Cardiac septum (tissue), 1 donor: ENCODE results near the gene ATP8A1. TPM values are rescaled to one million over a fixed set of nuclear protein-coding genes. Genes with fewer than 3 reads are reported as not detected.
"Not testable (repeated sequence)": the region's sequence is repeated elsewhere in the genome, so short reads cannot be mapped to it uniquely, and the experiment has no call there.

Source experiments
- DNase-seq: peaks from one replicate; pipeline ENCODE4 v3.0.0-alpha.2; 2020; ENCODE audit warnings: low spot score
- intact Hi-C: fragments of 100-400 bp; cut with DNase I; formaldehyde crosslinking; loops from one replicate; pipeline ENCODE4 v1.14.0; 2022
- long read RNA-seq: library from polyadenylated mRNA; unstranded; transcript quantifications from one replicate; pipeline ENCODE4 v2.0.0, GENCODE V29; 2021
- total RNA-seq: library from RNA; stranded (reverse); fragmentation: NEBNext Ultra II Directional; extraction: Animal tissue kit (Norgen Biotek cat#: 25700); gene quantifications from one replicate; pipeline ENCODE4 v1.2.1, GENCODE V29; 2021
- donor health status: DM: no; HTN: no; CAD: no.

The ATP8A1 gene
- 22.1 TPM for total RNA-seq
- long read RNA-seq, full-length matches to known transcripts: 1 of 10 reads
- long read RNA-seq, partial matches to known transcripts: 1 of 10 reads
- long read RNA-seq, other reads (novel, unspliced or antisense): 8 of 10 reads

DNA sequence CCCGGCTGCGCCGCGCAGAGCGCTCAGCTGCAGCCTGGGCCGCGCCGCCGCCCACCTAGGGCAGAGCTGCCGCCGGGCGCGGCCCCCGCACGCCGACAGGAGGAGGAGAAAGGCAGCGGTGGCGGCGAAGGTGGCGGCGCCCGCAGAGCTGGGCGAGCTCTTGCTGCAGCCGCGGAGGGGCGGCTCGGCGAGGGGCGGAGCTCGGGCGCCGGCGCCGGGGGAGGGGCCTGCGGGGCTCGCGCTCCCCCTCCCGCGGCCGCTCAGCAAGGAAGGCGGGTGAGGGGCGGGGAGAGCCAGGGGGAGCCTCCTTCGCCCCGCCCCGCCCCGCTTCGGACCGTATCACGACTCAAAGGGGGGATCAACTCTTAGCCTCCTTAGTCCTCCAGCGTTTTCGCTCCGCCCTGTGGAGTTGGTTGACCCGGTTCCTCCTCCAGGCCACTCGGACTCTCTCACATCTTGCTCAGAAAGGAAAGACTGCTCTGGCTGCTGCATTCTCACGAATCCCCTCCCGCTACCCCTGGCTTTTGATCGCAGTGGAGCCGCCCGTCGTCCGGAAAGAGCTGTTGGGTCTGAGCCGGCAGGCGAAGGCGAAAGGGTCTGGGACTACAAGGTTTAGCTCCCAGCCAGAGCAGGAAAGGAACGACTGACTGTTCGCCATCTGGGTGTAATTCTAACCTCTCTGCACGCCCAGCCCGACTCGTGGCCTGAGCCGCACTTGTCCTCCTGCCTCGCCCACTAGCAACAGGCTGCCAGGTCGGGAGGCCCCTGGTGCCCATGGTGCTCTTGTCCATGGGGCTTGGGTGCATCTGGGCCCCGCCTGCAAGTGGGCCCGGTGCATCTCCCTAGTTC is at the start of gene ATP8A1:
Gene ATP8A1, minus strand, starts transcription at position 162 of the 849 bp plus-strand sequence. CDS start 232 bp downstream, outside the sequence.
- intact Hi-C loops: loop anchor here (2.0 to 5.0 kb wide), 3 partner anchors 28 to 90 kb away; no protein-coding TSS in a partner anchor
- peak; percentile 96 for DNase-seq

GRCh38 chr4:42706086-42706485 is 49.2 kb upstream of the ATP8A1 start:
- intact Hi-C loops: no loop called here
- DNase-seq: no peak

DNA sequence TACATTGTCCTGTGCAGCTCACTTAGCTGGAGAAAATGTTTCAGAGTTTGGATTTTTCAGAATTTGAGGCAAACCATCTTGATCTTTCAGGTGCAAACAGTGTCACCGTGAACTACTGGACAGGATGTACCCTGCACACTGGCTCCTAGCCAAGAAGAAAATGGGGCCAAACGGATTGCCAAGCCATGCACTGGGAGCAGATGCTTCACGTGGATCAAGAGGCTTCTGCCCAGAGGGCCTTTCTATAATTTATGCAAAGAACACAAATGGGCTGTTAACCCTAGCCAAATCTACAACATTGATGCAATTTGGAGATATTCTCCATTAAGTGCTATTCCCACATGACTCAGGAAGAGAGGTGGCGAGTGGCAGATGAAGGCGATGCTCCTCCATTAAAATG is 46.9 kb upstream of the ATP8A1 start:
- intact Hi-C loops: no loop called here
- DNase-seq: no peak

DNA sequence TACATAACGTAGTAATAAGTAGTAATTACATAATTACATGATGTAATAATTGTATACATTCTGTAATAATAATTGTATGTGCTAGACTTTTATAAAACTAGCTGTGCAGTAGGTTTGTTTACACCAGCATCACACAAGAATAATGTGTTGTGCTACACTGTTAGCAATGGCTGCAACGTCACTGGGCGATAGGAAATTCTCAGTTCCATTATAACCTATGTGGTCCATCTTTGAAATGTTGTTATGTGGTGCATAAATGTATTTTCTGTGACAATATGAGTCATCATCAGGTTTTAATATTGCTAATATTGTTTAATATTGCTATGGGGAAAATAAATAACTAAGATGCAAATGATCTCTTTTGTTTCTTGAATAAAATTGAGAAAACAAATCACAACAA is 46.0 kb upstream of the ATP8A1 start:
- no peak for DNase-seq
- intact Hi-C loops: no loop called here

- DNase-seq, intact Hi-C loops: not testable (repeated sequence)
These were observed 44.9 kb upstream of the ATP8A1 start for GRCh38 chr4:42701780-42702179.

GRCh38 chr4:42690537-42690936 is 33.6 kb upstream of the ATP8A1 start:
- intact Hi-C loops: no loop called here
- DNase-seq: no peak

DNA sequence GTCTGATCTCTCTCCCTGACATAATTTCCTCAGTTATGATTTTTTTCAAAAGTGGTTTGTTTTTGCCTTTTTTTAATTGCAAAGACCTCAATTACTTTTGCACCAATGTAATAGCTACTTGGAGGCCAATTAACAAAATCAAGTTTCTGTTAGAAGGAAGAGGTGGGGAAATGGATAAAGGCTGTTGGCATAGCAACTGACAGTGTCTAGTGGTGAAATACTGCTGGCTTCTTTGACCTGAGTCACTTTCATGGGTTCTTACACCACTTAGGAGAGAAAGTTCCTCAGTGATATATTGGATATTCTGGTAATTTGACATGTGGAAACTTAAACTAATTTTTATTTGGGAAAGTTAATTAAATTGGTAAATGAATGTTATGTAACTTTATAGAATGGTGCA is 26.5 kb upstream of the ATP8A1 start:
- no peak for DNase-seq
- intact Hi-C loops: no loop called here

GRCh38 chr4:42678512-42678911 is 21.6 kb upstream of the ATP8A1 start:
- intact Hi-C loops: loop anchor here (10.0 kb wide), 1 partner anchor 66 kb away; no protein-coding TSS in a partner anchor
- no peak for DNase-seq

DNA sequence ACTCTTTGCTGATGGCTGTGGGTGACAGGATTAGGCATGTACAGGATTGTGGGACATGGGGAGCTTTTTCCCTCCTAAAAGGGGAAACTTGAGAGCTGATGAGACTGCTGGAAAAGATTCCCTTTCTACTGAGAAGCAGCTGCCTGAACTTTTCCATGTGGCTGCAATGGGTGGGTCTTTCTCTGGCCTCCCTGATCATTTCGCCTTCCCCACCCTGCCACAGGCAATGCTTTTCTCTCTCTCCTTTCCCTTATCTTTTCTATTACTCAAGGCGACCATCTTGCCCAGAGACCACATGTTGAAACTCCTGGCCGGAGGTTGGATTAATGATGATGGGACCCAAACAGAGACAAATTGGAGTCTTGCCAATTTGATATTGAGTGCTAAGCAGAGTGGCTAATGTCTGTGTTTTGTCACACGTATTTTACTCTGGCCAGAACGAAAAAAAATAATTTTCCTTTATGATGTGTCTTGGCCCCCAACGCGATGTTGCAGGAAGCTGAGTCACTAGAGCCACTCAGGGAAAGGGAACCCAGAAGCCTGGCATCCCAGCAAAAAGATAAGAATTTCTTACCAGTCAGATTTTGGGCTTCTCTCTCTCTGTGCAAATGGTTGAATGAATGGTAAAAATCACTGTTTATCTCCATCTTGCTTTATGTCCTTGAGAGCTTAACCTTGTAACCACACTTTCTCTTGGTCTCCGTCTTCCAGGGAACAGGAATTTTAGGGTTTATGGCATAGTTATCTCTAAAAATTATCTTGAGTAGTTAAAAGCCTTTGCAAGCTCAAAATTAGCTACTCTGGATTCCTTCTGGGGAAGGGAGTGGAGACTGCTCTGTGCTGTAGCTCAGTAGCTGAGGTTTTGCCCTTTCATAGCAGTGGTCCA is 19.4 kb upstream of the ATP8A1 start:
- no peak for DNase-seq
- intact Hi-C loops: loop anchor here (10.0 kb wide), 1 partner anchor 68 kb away; no protein-coding TSS in a partner anchor

DNA sequence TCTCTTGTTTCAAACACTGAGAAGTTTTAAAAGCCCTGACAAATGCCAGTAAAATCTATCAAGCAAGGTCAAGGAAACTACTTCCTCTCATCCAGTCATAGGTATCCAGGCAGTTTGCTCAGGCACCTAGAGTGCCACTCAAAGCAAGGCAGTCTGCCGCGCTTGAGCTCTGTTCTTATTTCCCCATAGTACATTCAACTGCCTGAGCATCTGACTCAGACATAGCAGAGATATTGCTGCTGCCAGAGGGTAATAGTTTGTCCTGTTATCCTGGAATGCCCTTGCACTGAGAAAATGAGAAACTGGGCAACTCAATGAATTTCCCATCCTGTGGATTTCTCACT is 16.1 kb upstream of the ATP8A1 start:
- intact Hi-C loops: loop anchor here (10.0 kb wide), 1 partner anchor 72 kb away; no protein-coding TSS in a partner anchor
- no peak for DNase-seq

GRCh38 chr4:42672359-42673081 is 15.6 kb upstream of the ATP8A1 start:
- no peak for DNase-seq
- intact Hi-C loops: loop anchor here (10.0 kb wide), 1 partner anchor 72 kb away; no protein-coding TSS in a partner anchor

GRCh38 chr4:42671431-42672194 is 14.7 kb upstream of the ATP8A1 start:
- intact Hi-C loops: loop anchor here (10.0 kb wide), 1 partner anchor 73 kb away; no protein-coding TSS in a partner anchor
- DNase-seq: no peak

DNA sequence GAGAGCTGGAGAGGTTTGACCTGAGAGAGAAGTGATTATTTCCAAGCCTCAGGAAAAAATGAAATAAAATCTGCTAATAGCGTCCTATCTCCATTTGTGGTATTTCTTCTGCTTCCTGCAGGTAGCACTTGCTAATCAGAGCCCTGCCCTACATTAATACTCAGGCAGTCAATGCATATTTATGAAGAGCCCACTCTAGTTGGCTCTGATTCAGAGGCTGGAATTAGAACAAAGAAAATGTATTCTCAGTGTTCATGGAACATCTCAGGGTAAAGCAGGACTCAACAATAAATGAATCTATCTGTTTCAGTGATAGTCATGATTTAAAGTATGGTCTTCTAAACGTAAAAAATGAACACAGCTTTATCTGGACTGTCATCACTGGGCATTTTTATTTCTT is 1.4 kb upstream of the ATP8A1 start:
- DNase-seq: no peak
- intact Hi-C loops: loop anchor here (5.0 kb wide), 1 partner anchor 91 kb away; no protein-coding TSS in a partner anchor

DNA sequence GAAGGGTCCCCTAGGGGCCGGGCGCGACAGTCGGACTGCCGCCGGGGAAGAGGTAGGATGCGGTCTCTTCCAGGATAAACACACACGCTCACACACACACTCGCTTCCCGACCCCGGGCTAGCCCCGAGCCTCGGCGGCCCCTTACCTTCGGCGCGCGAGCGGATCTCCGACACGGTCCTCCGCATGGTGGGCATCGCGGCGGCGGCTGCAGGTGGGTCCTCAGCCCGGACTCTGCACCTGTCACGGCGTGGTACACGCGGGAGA is 294 bp downstream of the ATP8A1 start:
- intact Hi-C loops: loop anchor here (2.0 to 5.0 kb wide), 3 partner anchors 28 to 89 kb away; no protein-coding TSS in a partner anchor
- DNase-seq: no peak

DNA sequence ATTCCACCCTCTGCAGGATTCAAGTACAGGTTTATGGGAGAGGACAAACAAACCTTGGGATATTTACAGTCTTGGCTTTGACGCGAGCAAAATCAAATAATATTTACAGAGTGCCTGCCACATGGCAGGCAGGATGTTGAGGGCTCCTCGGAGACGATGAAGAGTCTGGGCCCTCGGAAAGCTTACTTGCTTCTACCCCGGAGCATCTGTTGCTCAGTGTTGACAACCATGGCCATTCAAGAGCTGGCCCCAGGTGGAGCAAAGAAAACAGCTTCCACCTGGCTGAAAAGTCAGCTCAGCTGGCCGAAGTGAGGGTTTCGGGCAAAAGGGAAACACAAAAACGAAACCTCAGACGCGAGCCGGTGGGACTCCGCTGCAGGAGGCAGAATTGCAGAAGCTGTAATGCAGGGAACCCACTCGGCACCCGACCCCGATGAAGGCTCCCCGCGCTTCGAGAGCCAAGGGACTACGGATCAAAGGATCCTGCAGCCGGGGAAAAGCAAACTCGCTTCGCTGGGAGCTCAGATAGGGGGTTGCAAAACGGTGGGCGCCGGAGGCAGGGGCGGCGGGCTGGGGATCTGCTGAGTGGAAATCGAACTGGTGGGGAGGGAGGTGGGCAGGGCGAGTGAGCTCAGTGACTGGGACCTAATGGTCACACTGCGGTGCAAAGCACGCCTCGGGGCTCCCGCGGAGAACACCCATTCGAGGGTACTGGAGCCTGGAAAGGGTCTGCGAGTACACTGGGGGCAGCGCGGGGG is 805 bp downstream of the ATP8A1 start:
- intact Hi-C loops: loop anchor here (2.0 to 5.0 kb wide), 3 partner anchors 27 to 89 kb away; no protein-coding TSS in a partner anchor
- peak; percentile 84 for DNase-seq

GRCh38 chr4:42655269-42655637 is 1.7 kb downstream of the ATP8A1 start:
- DNase-seq: no peak
- intact Hi-C loops: loop anchor here (5.0 kb wide), 1 partner anchor 88 kb away; no protein-coding TSS in a partner anchor

- intact Hi-C loops: loop anchor here (5.0 kb wide), 1 partner anchor 87 kb away; no protein-coding TSS in a partner anchor
- no peak for DNase-seq
These were observed 2.2 kb downstream of the ATP8A1 start for GRCh38 chr4:42654631-42655268.
